Type B pancreatic cell (in vitro differentiated cells): ENCODE data around the gene MN1. TPM values are rescaled to one million over a fixed set of nuclear protein-coding genes. Genes with fewer than 3 reads are reported as not detected.

Experiments used
- DNase-seq: peaks from one replicate; pipeline ENCODE4 v3.0.0; 2021; ENCODE audit warnings: mixed read lengths; ENCODE audit not compliant: unreplicated experiment; ENCODE audit errors: extremely low spot score
- H3K27ac Mint-ChIP-seq: 2 replicates; pipeline ENCODE4 v1.8.0; 2021; ENCODE audit warnings: mild to moderate bottlenecking, mixed read lengths
- H3K27me3 Mint-ChIP-seq: 2 replicates; pipeline ENCODE4 v1.8.0; 2021; ENCODE audit warnings: mixed read lengths
- H3K36me3 Mint-ChIP-seq: 2 replicates; pipeline ENCODE4 v1.8.0; 2021; ENCODE audit warnings: mixed read lengths
- H3K4me1 Mint-ChIP-seq: one replicate; pipeline ENCODE4 v1.8.0; 2021; ENCODE audit warnings: mixed read lengths; ENCODE audit not compliant: unreplicated experiment
- H3K4me3 Mint-ChIP-seq: 2 replicates; pipeline ENCODE4 v1.8.0; 2021; ENCODE audit warnings: mild to moderate bottlenecking, mixed read lengths
- H3K9me3 Mint-ChIP-seq: 2 replicates; pipeline ENCODE4 v1.8.0; 2021; ENCODE audit warnings: mixed read lengths
- CTCF ChIP-seq: fragments of 200-600 bp; sonication (generic); conservative IDR thresholded peaks from 2 replicates; pipeline ENCODE4 v1.5.0; 2021; ENCODE audit warnings: antibody characterized with exemption, mild to moderate bottlenecking
- total RNA-seq: library from RNA; stranded (reverse); gene quantifications from 2 replicates; pipeline ENCODE4 v1.2.1, GENCODE V29; 2021; ENCODE audit warnings: low replicate concordance

The MN1 gene
- total RNA-seq, 1 donor from 2014 or later: 17.0 TPM

- DNase-seq: no peak
- Mint-ChIP-seq H3K4me1 (peaks cover 70% of the 10 kb centered on the region), H3K36me3 (peaks cover 18% of the 10 kb centered on the region), H3K27me3 (no peaks in the 10 kb centered on the region), H3K27ac (peak overlapping the region; percentile 21), H3K4me3 (peak overlapping the region; percentile 9), H3K9me3 (no peaks in the 10 kb centered on the region)
- TF ChIP-seq CTCF: no peak
Measured at GRCh38 chr22:27845644-27846043, 44.1 kb upstream of the MN1 start.

- no peak for TF ChIP-seq CTCF
- Mint-ChIP-seq H3K4me1 (peaks cover 64% of the 10 kb centered on the region), H3K27me3 (no peaks in the 10 kb centered on the region), H3K9me3 (no peaks in the 10 kb centered on the region), H3K27ac (peak overlapping the region; percentile 21), H3K4me3 (peak overlapping the region; percentile 9), H3K36me3 (peaks cover 18% of the 10 kb centered on the region)
- DNase-seq: no peak
Measured at GRCh38 chr22:27844656-27845591, 43.4 kb upstream of the MN1 start.

- Mint-ChIP-seq H3K4me1 (peaks cover 64% of the 10 kb centered on the region), H3K27ac (no peak overlapping the region), H3K9me3 (no peaks in the 10 kb centered on the region), H3K4me3 (no peak overlapping the region), H3K27me3 (no peaks in the 10 kb centered on the region), H3K36me3 (peaks cover 15% of the 10 kb centered on the region)
- TF ChIP-seq CTCF: no peak
- DNase-seq: no peak
Measured at GRCh38 chr22:27844256-27844655, 42.7 kb upstream of the MN1 start.

- no peak overlapping the region for H3K27ac Mint-ChIP-seq
- H3K27me3 Mint-ChIP-seq: no peaks in the 10 kb centered on the region
- peak; percentile 62 for DNase-seq
- H3K4me1 Mint-ChIP-seq: peaks cover 62% of the 10 kb centered on the region
- peaks cover 11% of the 10 kb centered on the region for H3K36me3 Mint-ChIP-seq
- H3K4me3 Mint-ChIP-seq: no peak overlapping the region
- no peak for TF ChIP-seq CTCF
- no peaks in the 10 kb centered on the region for H3K9me3 Mint-ChIP-seq
Measured at GRCh38 chr22:27843441-27843840, 41.9 kb upstream of the MN1 start.

- peaks cover 7% of the 10 kb centered on the region for H3K36me3 Mint-ChIP-seq
- DNase-seq: peak; percentile 43
- no peak for TF ChIP-seq CTCF
- peaks cover 1% of the 10 kb centered on the region for H3K9me3 Mint-ChIP-seq
- peak overlapping the region; percentile 18 for H3K27ac Mint-ChIP-seq
- no peaks in the 10 kb centered on the region for H3K27me3 Mint-ChIP-seq
- H3K4me3 Mint-ChIP-seq: peak overlapping the region; percentile 14
- peaks cover 56% of the 10 kb centered on the region for H3K4me1 Mint-ChIP-seq
Measured at GRCh38 chr22:27842669-27843431, 41.3 kb upstream of the MN1 start.
